Measurements from ENCODE around the gene STAC.

- TF ChIP-seq POLR2A (IDR thresholded peaks at IDR 0.05) (no peak), POLR2AphosphoS5 (IDR thresholded peaks at IDR 0.05; ENCODE audit: insufficient read depth in 1 of 2, low read depth in 1 of 2) (no peak), CTCF (IDR thresholded peaks at IDR 0.05) (no peak)
These were observed 62.9 kb downstream of the STAC start for GRCh38 chr3:36443028-36443686.

Measured in vagina (tissue), 2 donors.